ENCODE results near the gene BTBD9. TPM values are rescaled to one million over a fixed set of nuclear protein-coding genes. Genes with fewer than 3 reads are reported as not detected.

Gene BTBD9
- polyA plus RNA-seq, 2 of the 4 experiments (the other 2 are of a cell fraction): 2.3 to 4.6 TPM

DNA sequence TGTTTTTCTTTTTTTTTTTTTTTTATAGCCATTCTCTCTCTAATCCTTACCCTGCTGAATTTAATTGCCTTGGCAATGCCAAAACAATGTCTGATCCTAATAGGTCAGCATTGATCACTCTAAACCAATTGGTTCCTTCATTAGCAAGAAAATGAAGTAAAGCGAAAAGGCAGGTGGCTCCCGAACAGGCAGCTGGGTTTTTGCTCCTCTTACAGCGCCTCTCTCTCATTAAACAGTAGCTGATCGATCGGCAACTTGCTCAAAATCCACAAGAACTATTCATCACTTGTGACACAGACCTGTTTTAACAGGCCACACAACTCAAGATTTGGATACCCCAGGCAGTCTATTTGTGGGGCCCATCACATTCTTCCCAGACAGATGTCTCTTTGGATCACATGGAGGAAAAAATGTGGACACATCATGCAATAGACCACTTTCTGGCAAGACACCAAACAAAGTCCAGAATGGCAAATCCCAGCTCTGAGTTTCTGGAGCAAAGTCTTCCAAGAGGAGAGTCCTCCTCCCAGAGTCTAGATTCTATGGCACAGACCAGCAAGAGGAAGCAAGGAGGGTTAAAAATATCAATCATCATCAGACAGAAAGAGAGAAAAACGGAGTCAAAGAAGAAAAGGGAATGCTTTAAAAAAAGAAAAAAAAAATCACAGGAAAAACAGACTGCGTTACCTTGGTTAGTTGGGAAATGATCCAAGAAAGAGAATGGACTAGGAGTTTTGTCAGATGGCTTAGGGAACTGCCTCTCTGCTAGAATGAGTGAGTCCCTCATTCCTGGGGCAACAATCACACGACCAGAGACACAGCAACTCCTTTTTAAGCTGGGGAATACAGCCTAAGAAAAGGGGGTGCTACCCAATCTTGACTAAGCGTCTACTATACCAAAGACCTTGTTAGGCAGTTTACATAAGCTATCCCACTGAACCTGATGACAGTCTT lies 247.8 kb downstream of the BTBD9 start:
- ChIA-PET CTCF (interaction anchor here (0.7 kb wide), 1 partner anchor 347 kb away, joined by 3 read pairs; no protein-coding TSS in a partner anchor), POLR2A (no interaction called here)
- WGBS (ENCODE audit: missing lambda C conversion rate): 83% methylated on average over 9 of the region's 9 CpGs
- H3K9me3 ChIP-seq: no peaks in the 10 kb centered on the region
- peak overlapping the region; percentile 32 for H3K4me2 ChIP-seq
- TF ChIP-seq TFCP2L1 (CRISPR knock-in tag; IDR thresholded peaks at IDR 0.05): no peak
- no peak for TF ChIP-seq GATA3 (IDR thresholded peaks at IDR 0.05; ENCODE audit: borderline replicate concordance)
- TF ChIP-seq MAX (IDR thresholded peaks at IDR 0.05): no peak
- no peak for TF ChIP-seq CBX8 (IDR thresholded peaks at IDR 0.05)
- TF ChIP-seq POLR2AphosphoS2 (conservative IDR thresholded peaks at IDR 0.05; ENCODE audit: low read length): no peak
- TF ChIP-seq REST (IDR thresholded peaks at IDR 0.05): no peak
- TF ChIP-seq, protein P1, sequence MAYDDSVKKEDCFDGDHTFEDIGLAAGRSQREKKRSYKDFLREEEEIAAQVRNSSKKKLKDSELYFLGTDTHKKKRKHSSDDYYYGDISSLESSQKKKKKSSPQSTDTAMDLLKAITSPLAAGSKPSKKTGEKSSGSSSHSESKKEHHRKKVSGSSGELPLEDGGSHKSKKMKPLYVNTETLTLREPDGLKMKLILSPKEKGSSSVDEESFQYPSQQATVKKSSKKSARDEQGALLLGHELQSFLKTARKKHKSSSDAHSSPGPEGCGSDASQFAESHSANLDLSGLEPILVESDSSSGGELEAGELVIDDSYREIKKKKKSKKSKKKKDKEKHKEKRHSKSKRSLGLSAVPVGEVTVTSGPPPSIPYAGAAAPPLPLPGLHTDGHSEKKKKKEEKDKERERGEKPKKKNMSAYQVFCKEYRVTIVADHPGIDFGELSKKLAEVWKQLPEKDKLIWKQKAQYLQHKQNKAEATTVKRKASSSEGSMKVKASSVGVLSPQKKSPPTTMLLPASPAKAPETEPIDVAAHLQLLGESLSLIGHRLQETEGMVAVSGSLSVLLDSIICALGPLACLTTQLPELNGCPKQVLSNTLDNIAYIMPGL (CRISPR knock-in tag; IDR thresholded peaks at IDR 0.05; ENCODE audit: borderline replicate concordance): no peak
- no peak for TF ChIP-seq POLR2A (IDR thresholded peaks at IDR 0.05; ENCODE audit: low read length)
- TF ChIP-seq CHD4 (IDR thresholded peaks at IDR 0.05; ENCODE audit: borderline replicate concordance): no peak
- no peak for TF ChIP-seq RFX5 (IDR thresholded peaks at IDR 0.05)
- TF ChIP-seq RCOR1 (IDR thresholded peaks at IDR 0.05; ENCODE audit: low read depth, low read length): no peak
- TF ChIP-seq HEYL (CRISPR knock-in tag; IDR thresholded peaks at IDR 0.05): no peak
- no peak for TF ChIP-seq ATOH8 (CRISPR knock-in tag; IDR thresholded peaks at IDR 0.05; ENCODE audit: low read depth)
- no peak for TF ChIP-seq HOXA7 (CRISPR knock-in tag; IDR thresholded peaks at IDR 0.05)
- TF ChIP-seq FOSL2 (IDR thresholded peaks at IDR 0.05): no peak
- TF ChIP-seq FOSL2 (CRISPR knock-in tag; IDR thresholded peaks at IDR 0.05): no peak
- no peak for TF ChIP-seq JUNB (IDR thresholded peaks at IDR 0.05)
- TF ChIP-seq EHMT2 (IDR thresholded peaks at IDR 0.05; ENCODE audit: low read depth): no peak
- no peak for TF ChIP-seq CBX2 (IDR thresholded peaks at IDR 0.05; ENCODE audit: borderline replicate concordance, low read depth)
- no peak for TF ChIP-seq USF2 (IDR thresholded peaks at IDR 0.05)
- peaks cover 16% of the 10 kb centered on the region for H3K4me1 ChIP-seq
- FAIRE-seq (no peak), DNase-seq (ENCODE audit: low read depth in 1 of 2, low spot score in 1 of 2) (no peak), ATAC-seq (no peak)
- no peak overlapping the region for H3K4me3 ChIP-seq
- H3K27ac ChIP-seq: no peak overlapping the region

Measured in A549 (cell line).